Renal cortex interstitium (tissue), 15 donors: ENCODE results near the gene KDM2B. TPM values are rescaled to one million over a fixed set of nuclear protein-coding genes. Genes with fewer than 3 reads are reported as not detected.

Experiments
- DNase-seq, 11 donors: peaks; one replicate each; pipeline ENCODE4 v3.0.0-alpha.2; 2013; ENCODE audit warnings: low read depth in 9 of 11, low spot score in 4 of 11; ENCODE audit errors: extremely low read depth in 1 of 11
- long read RNA-seq, 16 experiments: transcript quantifications; one replicate each; lab custom pipeline, GENCODE V29; 2026
- polyA plus RNA-seq, 3 donors: library from polyadenylated mRNA; unstranded; fragments of 120-200 nt; gene quantifications; one replicate each; pipeline ENCODE4 v1.2.1, GENCODE V29; 2013; ENCODE audit not compliant: insufficient read length in 3 of 3

Gene KDM2B
- polyA plus RNA-seq = 10 to 100 TPM; 71.6 to 80.4 (median 80.0) TPM
- long read RNA-seq, donor 1, full-length matches to known transcripts = 1 of 1 reads
- long read RNA-seq, donor 1, partial matches to known transcripts = 0 of 1 reads
- long read RNA-seq, donor 1, other reads (novel, unspliced or antisense) = 0 of 1 reads
- long read RNA-seq, donor 2, partial matches to known transcripts = 6 of 6 reads
- long read RNA-seq, donor 2, other reads (novel, unspliced or antisense) = 0 of 6 reads
- long read RNA-seq, donor 3, partial matches to known transcripts = 7 of 7 reads
- long read RNA-seq, donor 3, other reads (novel, unspliced or antisense) = 0 of 7 reads
- long read RNA-seq, donor 4, partial matches to known transcripts = 5 of 5 reads
- long read RNA-seq, donor 4, other reads (novel, unspliced or antisense) = 0 of 5 reads
- long read RNA-seq, donor 5 = 0 reads
- long read RNA-seq, donor 6, full-length matches to known transcripts = 3 of 8 reads
- long read RNA-seq, donor 6, partial matches to known transcripts = 5 of 8 reads
- long read RNA-seq, donor 6, other reads (novel, unspliced or antisense) = 0 of 8 reads
- long read RNA-seq, donor 7 = 0 reads
- long read RNA-seq, donor 8, full-length matches to known transcripts = 2 of 30 reads
- long read RNA-seq, donor 8, partial matches to known transcripts = 0 of 30 reads
- long read RNA-seq, donor 8, other reads (novel, unspliced or antisense) = 28 of 30 reads
- long read RNA-seq, donor 9 = 0 reads
- long read RNA-seq, donor 10, partial matches to known transcripts = 0 of 1 reads
- long read RNA-seq, donor 10, other reads (novel, unspliced or antisense) = 0 of 1 reads
- long read RNA-seq, donor 11, partial matches to known transcripts = 5 of 5 reads
- long read RNA-seq, donor 11, other reads (novel, unspliced or antisense) = 0 of 5 reads
- long read RNA-seq, donor 12 = 0 reads
- long read RNA-seq, donor 13 = 0 reads
- long read RNA-seq, donor 14, partial matches to known transcripts = 0 of 1 reads
- long read RNA-seq, donor 14, other reads (novel, unspliced or antisense) = 0 of 1 reads
- long read RNA-seq, donor 15, full-length matches to known transcripts = 2 of 7 reads
- long read RNA-seq, donor 15, partial matches to known transcripts = 5 of 7 reads
- long read RNA-seq, donor 15, other reads (novel, unspliced or antisense) = 0 of 7 reads
- long read RNA-seq, donor 16, full-length matches to known transcripts = 4 of 27 reads
- long read RNA-seq, donor 16, partial matches to known transcripts = 23 of 27 reads
- long read RNA-seq, donor 16, other reads (novel, unspliced or antisense) = 0 of 27 reads

- peak in 1 of 11 donors; percentile 62 for DNase-seq
Observed at GRCh38 chr12:121580959-121581685, at the start of gene KDM2B. Gene KDM2B, minus strand, starts transcription at chr12:121581023. Its CDS starts 112 bp downstream, at chr12:121580911.

DNA sequence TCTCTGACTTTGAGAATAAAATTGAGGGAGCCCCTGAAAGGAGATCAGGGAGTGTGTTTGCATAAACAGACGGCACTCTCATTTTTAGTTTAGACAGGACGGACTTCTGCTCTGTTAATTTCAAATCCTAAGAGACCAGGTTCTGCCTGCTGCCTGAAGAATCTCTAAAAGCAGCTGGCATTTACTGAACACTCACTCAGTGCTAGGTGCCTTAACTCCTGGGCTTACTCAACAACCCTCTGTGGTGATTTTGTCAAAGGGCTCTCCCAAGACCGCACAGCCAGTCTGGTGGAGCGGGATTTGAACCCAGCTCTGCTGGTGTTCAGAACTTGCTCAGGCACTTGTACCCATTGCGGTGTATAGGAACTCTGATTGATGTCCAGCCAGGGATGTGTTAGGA is 47.7 kb upstream of the KDM2B start:
- DNase-seq = no peak

GRCh38 chr12:121628037-121628436 is 47.2 kb upstream of the KDM2B start:
- DNase-seq = no peak

- DNase-seq = peak in 9 of 11 donors; percentile 29 to 62 (median 45)
Observed at GRCh38 chr12:121626853-121627640, 46.2 kb upstream of the KDM2B start.

GRCh38 chr12:121626087-121626852 is 45.4 kb upstream of the KDM2B start, which contains the start of gene ORAI1:
Gene ORAI1, plus strand, starts transcription at chr12:121626530.
- peak; percentile 88 to 96 (median 93) for DNase-seq

GRCh38 chr12:121620333-121620891 is 39.6 kb upstream of the KDM2B start:
- no peak for DNase-seq

DNA sequence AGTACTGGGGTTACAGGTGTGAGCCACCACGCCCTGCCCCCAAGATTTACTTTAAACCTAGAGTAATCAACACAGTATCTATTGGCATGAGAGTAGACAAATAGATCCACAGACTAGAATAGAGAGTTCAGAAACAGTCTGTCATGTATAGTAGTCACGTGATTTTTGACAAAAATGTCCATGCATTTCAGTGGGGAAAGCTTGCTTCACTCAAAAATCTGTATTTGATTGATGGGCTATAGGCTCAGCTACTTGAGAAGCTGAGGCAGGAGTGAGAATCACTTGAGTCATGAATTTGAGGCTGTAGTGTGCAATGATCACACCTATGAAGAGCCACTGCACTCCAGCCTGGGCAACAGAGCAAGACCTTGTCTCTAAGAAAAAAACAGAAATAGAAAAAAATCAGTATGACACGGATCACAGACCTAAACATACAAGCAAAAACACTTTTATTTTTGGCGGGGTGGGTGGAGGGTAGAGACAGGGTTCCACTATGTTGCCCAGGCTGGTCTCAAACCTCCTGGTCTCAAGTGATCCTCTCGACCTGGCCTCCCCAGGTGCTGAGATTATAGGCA is 37.9 kb upstream of the KDM2B start:
- no peak for DNase-seq

DNA sequence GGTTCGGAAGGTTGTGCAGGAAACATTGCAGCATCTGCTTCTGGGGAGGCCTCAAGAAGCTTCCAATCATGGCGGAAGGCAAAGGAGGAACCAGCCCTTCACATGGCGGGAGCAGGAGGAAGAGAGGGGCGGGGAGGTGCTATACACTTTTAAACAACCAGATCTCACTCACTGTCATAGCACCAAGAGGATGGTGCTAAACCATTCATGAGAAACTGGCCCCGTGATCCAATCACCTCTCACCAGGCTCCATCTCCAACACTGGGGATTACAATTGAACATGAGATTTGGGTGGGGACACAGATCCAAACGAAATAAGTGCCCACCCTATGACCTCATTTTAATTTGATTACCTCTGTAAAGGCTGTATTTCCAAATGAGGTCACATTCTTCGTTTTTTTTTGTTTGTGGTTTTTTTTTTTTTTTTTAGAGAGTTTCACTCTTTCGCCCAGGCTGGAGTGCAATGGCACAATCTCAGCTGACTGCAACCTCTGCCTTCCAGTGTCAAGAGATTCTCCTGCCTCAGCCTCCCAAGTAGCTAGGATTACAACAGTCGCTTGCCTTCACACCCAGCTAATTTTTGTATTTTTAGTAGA is 34.1 kb upstream of the KDM2B start:
- DNase-seq = no peak

- DNase-seq = no peak
Observed at GRCh38 chr12:121613462-121613861, 32.6 kb upstream of the KDM2B start.

DNA sequence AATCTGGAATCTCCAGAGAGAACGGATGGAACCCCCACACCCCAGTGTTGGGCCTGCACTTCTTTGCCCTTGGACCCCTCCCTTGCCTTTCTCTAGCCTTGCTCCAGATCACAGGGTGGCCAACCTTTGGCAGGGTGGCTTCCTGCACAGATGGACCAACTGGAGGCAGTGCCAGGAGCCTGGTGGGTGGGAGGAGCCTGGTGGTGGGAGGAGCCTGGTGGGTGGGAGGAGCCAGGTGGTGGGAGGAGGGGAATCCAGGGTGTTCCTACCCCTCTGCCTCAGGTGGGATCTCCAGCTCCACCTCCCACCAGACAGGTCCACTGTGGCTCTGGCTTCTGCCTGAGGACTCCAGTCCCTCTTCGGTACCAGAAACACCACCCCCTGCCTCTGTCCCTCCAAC is 30.5 kb upstream of the KDM2B start:
- no peak for DNase-seq

DNA sequence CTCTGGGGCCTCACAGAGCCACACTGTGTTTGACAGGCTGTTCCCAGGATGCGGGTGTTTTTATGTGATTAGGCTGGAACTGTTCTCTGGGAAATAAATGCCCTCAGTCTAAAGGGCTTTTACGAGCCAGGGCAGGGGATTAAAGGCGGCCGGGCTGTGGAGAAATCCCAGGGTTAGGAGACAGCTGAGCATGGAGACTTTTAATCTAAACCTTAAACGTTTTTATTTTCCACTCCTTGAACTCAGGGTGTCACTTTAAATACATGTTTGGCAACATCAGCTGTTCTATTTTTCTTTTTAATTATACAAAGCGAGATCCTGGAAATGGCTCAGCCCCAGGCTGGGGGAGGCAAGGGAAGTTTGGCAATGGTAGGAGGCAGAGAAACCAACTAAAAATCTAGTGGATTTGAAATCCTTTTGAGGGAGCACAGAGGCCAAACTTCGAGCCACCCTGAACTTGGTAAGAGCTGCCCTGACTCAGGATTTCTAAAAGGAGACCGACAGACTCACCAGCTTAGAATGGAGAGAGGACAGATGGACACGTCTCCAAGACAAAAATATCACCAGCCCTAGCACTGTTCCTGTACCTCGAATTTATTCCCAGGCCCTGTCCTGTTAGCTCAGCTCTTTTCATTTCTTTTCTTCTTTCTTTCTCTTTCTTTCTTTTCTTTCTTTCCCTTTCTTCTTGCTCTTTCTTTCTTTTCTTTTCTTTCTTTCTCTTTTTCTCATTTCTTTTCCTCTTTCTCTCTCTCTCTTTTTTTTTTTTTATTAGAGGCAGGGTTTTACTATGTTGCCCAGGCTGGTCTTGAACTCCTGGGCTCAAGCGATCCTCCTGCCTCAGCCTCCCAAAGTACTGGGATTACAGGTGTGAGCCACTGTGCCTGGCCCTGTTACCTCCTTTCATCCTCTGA is 29.7 kb upstream of the KDM2B start:
- DNase-seq = peak in 6 of 11 donors; percentile 26 to 55 (median 42)

DNA sequence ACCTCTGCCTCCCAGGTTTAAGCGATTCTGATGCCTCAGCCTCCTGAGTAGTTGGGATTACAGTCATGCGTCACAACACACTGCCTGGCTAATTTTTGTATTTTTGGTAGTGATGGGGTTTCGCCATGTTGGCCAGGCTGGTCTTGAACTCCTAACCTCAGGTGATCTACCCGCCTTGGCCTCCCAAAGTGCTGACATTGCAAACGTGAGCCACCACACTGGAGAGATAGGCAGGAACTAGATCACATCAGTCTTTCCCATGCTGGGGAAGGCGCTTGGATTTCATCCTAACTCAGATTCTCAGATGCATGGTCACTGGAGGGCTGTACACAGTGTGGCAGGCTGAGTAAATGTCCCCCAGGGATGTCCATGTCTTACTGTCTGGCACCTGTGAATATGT is 27.5 kb upstream of the KDM2B start:
- DNase-seq = no peak

DNA sequence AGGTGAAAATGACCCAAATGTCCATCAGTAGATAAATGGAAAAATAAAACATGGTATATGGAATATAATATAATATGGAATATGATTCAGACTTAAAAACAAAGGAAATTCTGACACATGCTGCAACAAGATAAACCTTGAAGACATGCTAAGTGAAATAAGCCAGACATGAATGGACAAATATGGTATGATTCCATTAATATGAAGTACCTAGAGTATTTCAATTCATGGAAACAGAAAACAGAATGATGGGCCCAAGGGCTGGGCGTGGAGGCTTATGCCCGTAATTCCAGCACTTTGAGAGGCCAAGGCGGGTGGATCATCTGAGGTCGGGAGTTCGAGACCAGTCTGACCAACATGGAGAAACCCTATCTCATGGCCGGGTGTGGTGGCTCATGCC is 22.8 kb upstream of the KDM2B start:
- no peak for DNase-seq

- DNase-seq = no peak
Observed at GRCh38 chr12:121602766-121603165, 21.9 kb upstream of the KDM2B start.
